SK-MEL-5 (cell line): Measurements from ENCODE around the gene SERPINH1. TPM values are rescaled to one million over a fixed set of nuclear protein-coding genes. Genes with fewer than 3 reads are reported as not detected.

ENCODE experiments used
- DNase-seq: peaks from one replicate; pipeline ENCODE4 v3.0.0-alpha.2; 2016; ENCODE audit warnings: low read depth, low spot score
- in situ Hi-C: cut with HindIII; loops from 2 replicates; pipeline ENCODE4 v1.10.0; 2016; ENCODE audit warnings: low sequenced_read_pairs, high pct_unique_total_duplicates, low pct_unique_long_range_greater_than_20kb
- polyA plus RNA-seq, 2 experiments: library from polyadenylated mRNA; depleted of rRNA; stranded (reverse); fragments of >200 nt; gene quantifications; 2 replicates each; pipeline ENCODE4 v1.2.3, GENCODE V29; 2015
- total RNA-seq: library from RNA; depleted of rRNA; stranded (reverse); fragments of >200 nt; shearing (Covaris generic); gene quantifications from 2 replicates; pipeline ENCODE4 v1.2.3, GENCODE V29; 2014; rRNA removed

The SERPINH1 gene
- 21.5 and 21.6 TPM in 2 replicates for total RNA-seq
- 47.4 and 49.2 TPM in 2 replicates for polyA plus RNA-seq (2015; cell fraction: cytosol; rRNA removed)
- polyA plus RNA-seq (2015; cell fraction: nucleus; rRNA removed): 15.3 and 31.8 TPM in 2 replicates

DNA sequence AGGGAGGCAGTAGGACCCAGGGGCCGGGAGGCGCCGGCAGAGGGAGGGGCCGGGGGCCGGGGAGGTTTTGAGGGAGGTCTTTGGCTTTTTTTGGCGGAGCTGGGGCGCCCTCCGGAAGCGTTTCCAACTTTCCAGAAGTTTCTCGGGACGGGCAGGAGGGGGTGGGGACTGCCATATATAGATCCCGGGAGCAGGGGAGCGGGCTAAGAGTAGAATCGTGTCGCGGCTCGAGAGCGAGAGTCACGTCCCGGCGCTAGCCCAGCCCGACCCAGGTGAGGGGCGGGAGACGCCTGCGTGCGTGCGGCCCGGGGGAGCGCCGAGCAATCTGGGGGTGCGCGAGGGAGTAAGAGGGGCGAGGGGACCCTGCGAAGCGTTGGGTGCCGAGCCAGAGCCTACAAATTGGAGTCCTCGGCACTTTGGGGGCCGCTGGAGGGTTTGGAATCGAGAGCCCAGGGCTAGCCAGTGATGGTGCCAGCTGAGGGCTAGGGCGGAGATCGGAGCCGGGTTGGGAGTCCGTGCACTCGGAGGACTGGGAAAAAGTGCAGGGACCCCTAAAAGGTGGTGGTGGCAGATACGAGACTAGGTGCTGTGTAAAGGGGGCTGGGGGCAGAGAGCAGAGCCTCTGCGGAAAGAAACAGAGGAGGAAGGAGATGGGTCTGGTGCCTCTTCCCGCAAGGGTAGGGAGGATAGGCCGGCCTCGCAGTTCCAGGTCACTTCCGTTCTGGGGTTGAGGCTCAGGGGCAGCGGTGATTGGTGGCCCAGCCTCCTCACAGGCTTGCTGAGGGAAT lies at the start of gene SERPINH1:
TSS of gene SERPINH1 (plus strand) at position 206 of the 788 bp plus-strand sequence. CDS start 4,097 bp downstream, outside the sequence.
- in situ Hi-C loops: no loop called here
- DNase-seq: peak; percentile 77

DNA sequence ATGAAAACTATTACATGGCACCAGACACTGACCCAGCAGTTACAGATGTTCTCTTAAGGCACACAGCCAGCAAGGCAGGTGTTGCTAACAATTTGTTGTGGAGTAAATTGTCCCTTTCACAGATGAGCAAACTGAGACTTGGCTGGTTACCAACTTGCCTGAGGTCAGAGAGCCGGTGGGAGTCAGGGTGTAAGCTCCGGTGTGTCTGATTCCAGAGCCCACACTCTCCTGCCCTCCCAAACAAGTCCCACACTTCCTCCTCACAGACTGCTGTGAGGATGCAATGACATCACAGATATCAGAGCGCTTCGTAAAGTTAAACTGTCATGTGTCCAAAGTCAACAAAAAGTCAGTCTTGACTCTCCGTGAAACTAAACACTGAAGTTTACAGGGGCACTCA lies 48.8 kb upstream of the SERPINH1 start:
- in situ Hi-C loops: no loop called here
- DNase-seq: no peak

DNA sequence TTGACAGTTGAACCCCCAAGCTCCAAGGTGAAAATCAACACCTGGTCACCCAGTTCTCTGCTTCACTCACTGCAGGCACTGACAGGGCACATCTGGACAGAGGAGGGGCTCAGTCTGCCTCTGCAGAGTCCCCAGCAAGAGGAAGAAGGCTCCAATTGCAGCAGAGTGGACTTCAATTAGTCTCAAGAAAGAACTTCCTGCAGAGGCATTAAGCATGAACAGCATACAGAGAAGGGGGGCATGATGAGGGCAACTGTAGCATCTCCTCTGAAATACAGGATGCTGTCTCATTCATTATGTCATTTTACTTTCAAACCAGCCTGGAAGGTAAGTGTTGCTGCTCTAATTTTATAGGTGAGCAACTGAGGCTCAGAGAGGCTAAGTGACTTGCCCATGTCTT lies 47.5 kb upstream of the SERPINH1 start:
- in situ Hi-C loops: no loop called here
- no peak for DNase-seq

DNA sequence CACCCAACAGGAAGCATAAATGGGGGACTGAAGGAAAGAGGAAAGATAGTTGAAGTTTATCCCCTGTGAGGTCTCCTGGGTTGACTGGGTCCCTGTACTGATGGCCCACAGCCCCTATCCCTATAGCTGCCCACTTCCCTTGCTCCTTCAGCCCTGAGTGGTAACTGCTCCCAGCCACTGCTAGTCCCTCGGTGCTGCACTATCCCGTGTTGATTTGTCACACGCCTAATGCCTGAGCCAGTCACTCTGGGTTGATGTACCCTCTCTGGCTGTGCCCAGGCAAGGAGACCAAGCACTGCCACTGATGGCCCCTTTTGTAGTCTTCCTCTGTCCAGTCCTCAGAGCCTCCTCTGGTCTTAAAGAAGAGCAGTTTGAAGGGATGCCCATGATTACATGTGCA lies 45.9 kb upstream of the SERPINH1 start:
- no peak for DNase-seq
- in situ Hi-C loops: no loop called here

GRCh38 chr11:75516886-75517285 lies 45.2 kb upstream of the SERPINH1 start:
- in situ Hi-C loops: no loop called here
- no peak for DNase-seq

- in situ Hi-C loops: no loop called here
- no peak for DNase-seq
These were observed 43.9 kb upstream of the SERPINH1 start for GRCh38 chr11:75518204-75518549.

GRCh38 chr11:75518771-75519653 lies 43.0 kb upstream of the SERPINH1 start:
- in situ Hi-C loops: no loop called here
- DNase-seq: no peak

DNA sequence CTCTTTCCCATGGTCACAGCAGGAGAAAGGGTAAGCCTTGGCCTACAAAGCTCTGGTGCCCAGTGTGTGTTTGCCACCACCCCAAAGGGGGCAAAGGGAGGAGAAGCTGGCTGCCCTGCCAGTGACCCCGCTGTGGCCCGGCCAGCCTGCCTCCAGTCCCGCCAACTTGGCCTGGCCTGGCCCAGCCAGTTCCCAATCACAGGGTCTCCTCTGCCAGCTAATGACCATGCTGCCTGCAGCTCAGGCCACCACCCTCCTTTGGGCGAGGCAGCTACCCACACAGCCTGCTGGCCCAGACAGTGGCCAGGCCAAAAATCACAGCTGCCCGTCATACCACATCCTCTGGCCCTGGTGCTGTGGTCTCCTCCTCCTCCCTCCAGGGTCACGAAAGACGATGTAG lies 41.4 kb upstream of the SERPINH1 start:
- in situ Hi-C loops: no loop called here
- DNase-seq: no peak

DNA sequence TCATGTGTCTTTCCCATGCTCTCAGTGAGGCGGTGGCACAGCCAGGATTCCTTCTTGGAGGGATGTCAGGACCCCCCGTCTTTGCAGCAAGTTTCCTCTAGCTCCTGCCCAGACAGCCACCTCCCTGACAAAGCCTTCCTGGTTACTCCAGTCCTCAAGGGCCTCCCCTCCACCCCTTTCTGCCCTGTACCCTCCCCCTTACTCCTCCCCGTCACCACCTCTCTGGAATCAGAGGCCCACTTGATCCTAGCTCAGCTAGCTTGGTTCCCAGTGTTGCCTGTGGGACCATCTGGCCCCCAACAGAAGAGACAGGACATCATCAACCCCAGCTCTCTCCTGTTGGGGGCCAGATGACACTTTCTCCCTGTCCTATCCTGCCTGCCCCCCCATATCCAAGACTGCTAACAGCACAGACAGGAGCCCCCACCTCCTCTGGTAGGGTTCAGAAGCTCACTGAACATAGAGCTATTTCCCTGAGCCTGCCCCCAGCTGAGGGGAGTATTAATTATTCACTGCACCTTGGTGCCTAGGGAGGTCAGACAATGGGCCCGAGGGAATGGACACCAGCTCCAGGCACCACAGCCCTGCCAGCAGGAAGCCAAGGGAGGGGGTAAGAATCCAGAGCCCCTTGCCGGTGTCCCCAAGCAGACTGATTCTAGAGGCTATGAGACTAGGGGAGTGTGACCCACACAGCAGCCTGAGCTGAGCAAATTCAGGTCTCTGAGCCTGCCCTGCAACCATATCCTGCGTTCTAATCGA lies 39.6 kb upstream of the SERPINH1 start:
- in situ Hi-C loops: no loop called here
- DNase-seq: no peak

- in situ Hi-C loops: no loop called here
- no peak for DNase-seq
These were observed 38.9 kb upstream of the SERPINH1 start for GRCh38 chr11:75523189-75523588.

DNA sequence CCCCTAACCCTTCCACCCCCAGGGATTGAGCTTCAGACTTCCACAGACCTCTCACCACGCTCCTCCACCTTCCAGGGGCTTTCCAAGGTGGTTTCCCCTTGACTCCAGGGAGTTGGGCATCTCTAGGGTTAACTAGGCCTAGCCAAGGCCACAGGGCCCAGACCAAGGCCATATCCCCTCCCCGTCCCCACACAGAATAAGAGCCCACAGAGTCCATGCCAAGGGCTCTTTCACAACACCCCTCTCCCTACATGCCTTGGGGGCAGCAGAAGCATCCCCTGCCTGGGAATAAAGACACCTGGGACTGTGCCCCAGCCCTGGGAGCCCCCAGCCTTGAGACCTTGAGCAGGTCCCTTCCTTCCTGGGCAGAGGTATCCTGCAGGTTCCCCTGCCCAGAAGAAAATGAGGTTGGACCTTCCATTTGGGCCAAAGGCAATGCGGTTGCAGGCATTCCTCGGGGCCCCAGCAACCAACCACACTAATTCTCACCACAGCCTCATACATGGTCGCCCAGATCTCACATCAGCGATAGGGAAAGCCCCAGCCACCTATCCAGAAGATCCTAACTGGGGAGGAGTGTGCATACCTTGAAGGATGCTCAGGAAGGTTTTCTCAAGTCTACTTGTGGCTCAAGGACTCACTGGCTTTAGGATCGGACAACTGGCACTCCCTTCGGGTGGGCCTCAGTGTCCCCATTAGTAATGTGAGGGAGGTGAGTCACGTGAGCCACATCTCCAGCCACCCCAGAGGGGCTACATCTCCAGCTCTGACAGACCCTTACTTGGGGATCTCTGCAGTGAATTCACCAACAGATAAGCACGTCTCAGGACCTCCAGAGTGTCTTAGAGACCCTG lies 38.0 kb upstream of the SERPINH1 start:
- DNase-seq: no peak
- in situ Hi-C loops: no loop called here

- no peak for DNase-seq
- in situ Hi-C loops: no loop called here
These were observed 37.2 kb upstream of the SERPINH1 start for GRCh38 chr11:75524665-75525432.

GRCh38 chr11:75525433-75526191 lies 36.4 kb upstream of the SERPINH1 start, which contains the start of gene GDPD5:
Gene GDPD5 (minus strand): TSS chr11:75525941. CDS start chr11:75477735, 48,206 bp downstream.
- DNase-seq: peak; percentile 93
- in situ Hi-C loops: no loop called here

GRCh38 chr11:75526192-75526541 lies 35.9 kb upstream of the SERPINH1 start:
- DNase-seq: no peak
- in situ Hi-C loops: no loop called here

DNA sequence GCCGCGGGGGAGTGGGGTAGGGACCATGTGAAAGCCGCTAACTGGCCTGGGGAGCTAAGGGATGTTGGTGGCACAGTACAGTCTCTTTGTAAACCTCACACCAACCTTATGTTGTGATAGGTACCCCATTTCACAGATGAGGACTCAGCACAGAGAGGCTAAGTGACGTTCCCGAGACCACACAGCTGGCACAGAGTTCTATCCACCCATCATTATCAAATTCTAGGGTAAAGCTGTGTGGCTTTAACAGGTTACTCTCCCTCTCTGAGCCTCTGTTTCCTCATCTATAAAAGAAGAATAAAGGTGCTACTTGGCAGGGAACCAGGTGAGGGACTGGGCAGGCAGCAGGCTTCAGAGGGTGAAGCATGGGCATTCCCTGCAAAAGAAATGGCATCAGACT lies 34.9 kb upstream of the SERPINH1 start:
- in situ Hi-C loops: no loop called here

More for the DNA sequence above, 34.9 kb upstream of the SERPINH1 start:
- DNase-seq: no peak
